ENCODE data around the gene CDC20. TPM values are rescaled to one million over a fixed set of nuclear protein-coding genes. Genes with fewer than 3 reads are reported as not detected.

The CDC20 gene
- total and polyA plus RNA-seq, 7 experiments from 2014 or later, result 0.38 to 101 (median 0.78) TPM; not detected in 2

GRCh38 chr1:43327549-43328292 is 31.1 kb upstream of the CDC20 start:
- Histone ChIP-seq H3K27me3 (ENCODE audit: control insufficient read depth in 2 of 2, insufficient read depth in 2 of 2, low read length in 2 of 2) (no peaks in the 10 kb centered on the region), H3K4me3 (ENCODE audit: low read length) (no peak overlapping the region), H3K9me3 (ENCODE audit: control insufficient read depth in 2 of 3, low read length in 3 of 3) (peaks cover 0 to 17% (median 0%) of the 10 kb centered on the region in 3 experiments), H3K27ac (ENCODE audit: low read depth, low read length) (no peak overlapping the region), H3K4me1 (ENCODE audit: control insufficient read depth in 2 of 2, insufficient read depth in 2 of 2, low read length in 2 of 2) (peaks cover 0 to 4% of the 10 kb centered on the region in 2 donors), H3K36me3 (ENCODE audit: control insufficient read depth in 2 of 3, insufficient read depth in 3 of 3, low read length in 3 of 3) (no peaks in the 10 kb centered on the region)
- intact Hi-C loops (cut with micrococcal nuclease), result no loop called here
- ChIA-PET CTCF (no interaction called here), POLR2A (no interaction called here)
- peaks cover 7 to 22% (median 14%) of the 10 kb centered on the region in 5 donors for H3K36me3 Mint-ChIP-seq
- DNase-seq (no peak), ATAC-seq (no peak)
- H3K4me1 Mint-ChIP-seq, result peaks cover 0 to 39% (median 4%) of the 10 kb centered on the region in 7 donors
- H3K27ac Mint-ChIP-seq, result peak overlapping the region in 3 of 9 donors; percentile 32 to 74 (median 56)
- H3K27me3 Mint-ChIP-seq, result no peaks in the 10 kb centered on the region
- no peak overlapping the region for H3K4me3 Mint-ChIP-seq
- peaks cover 10 to 37% (median 20%) of the 10 kb centered on the region in 11 donors for H3K9me3 Mint-ChIP-seq

- ATAC-seq, result peak; percentile 79
- Histone ChIP-seq H3K27ac (ENCODE audit: low read depth, low read length) (no peak overlapping the region), H3K9me3 (ENCODE audit: control insufficient read depth in 2 of 3, low read length in 3 of 3) (peaks cover 0 to 12% (median 0%) of the 10 kb centered on the region in 3 experiments), H3K27me3 (ENCODE audit: control insufficient read depth in 2 of 2, insufficient read depth in 2 of 2, low read length in 2 of 2) (no peaks in the 10 kb centered on the region), H3K4me3 (ENCODE audit: low read length) (no peak overlapping the region), H3K4me1 (ENCODE audit: control insufficient read depth in 2 of 2, insufficient read depth in 2 of 2, low read length in 2 of 2) (peaks cover 0 to 4% of the 10 kb centered on the region in 2 donors), H3K36me3 (ENCODE audit: control insufficient read depth in 2 of 3, insufficient read depth in 3 of 3, low read length in 3 of 3) (no peaks in the 10 kb centered on the region)
- CTCF ChIA-PET, result interaction anchor here (0.6 kb wide), 1 partner anchor 40 kb away, joined by 9 read pairs; no protein-coding TSS in a partner anchor
- DNase-seq, result peak in 1 of 9 donors; percentile 82
- POLR2A ChIA-PET, result no interaction called here
- intact Hi-C loops (cut with micrococcal nuclease), result no loop called here
- peak overlapping the region in 5 of 9 donors; percentile 17 to 55 (median 26) for H3K27ac Mint-ChIP-seq
- H3K36me3 Mint-ChIP-seq, result peaks cover 0 to 14% (median 4%) of the 10 kb centered on the region in 5 donors
- H3K9me3 Mint-ChIP-seq, result peaks cover 0 to 26% (median 11%) of the 10 kb centered on the region in 11 donors
- peak overlapping the region in 1 of 10 donors; percentile 32 for H3K4me3 Mint-ChIP-seq
- H3K27me3 Mint-ChIP-seq, result no peaks in the 10 kb centered on the region
- peaks cover 0 to 30% (median 4%) of the 10 kb centered on the region in 7 donors for H3K4me1 Mint-ChIP-seq
Observed at GRCh38 chr1:43329995-43330751, 28.6 kb upstream of the CDC20 start.

DNA sequence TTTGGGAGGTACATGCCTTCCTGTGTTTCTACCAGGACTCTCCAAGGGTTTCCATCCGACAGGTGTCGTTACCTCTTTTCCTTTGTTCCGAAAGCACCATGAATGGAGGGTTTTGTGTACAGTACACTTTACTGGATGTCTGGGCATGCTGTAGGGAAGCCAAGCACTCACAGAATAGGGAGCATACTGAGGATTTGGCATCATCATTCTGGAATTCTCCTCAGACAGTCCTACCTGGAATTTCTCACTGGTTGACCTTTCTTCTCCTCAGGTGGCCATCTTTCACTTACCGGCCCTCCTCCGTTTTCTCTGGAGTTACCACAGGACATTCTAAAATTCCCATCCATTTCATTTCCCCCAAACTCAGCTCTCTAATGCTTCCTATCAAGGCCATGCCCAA is 27.1 kb upstream of the CDC20 start:
- Mint-ChIP-seq H3K27me3 (no peaks in the 10 kb centered on the region), H3K4me3 (no peak overlapping the region), H3K36me3 (peaks cover 0 to 10% (median 4%) of the 10 kb centered on the region in 5 donors), H3K27ac (no peak overlapping the region), H3K9me3 (peaks cover 0 to 16% (median 5%) of the 10 kb centered on the region in 11 donors), H3K4me1 (peaks cover 0 to 30% (median 4%) of the 10 kb centered on the region in 7 donors)
- Histone ChIP-seq H3K9me3 (ENCODE audit: control insufficient read depth in 2 of 3, low read length in 3 of 3) (peaks cover 0 to 6% (median 0%) of the 10 kb centered on the region in 3 experiments), H3K4me3 (ENCODE audit: low read length) (no peak overlapping the region), H3K27me3 (ENCODE audit: control insufficient read depth in 2 of 2, insufficient read depth in 2 of 2, low read length in 2 of 2) (no peaks in the 10 kb centered on the region), H3K4me1 (ENCODE audit: control insufficient read depth in 2 of 2, insufficient read depth in 2 of 2, low read length in 2 of 2) (peaks cover 0 to 4% of the 10 kb centered on the region in 2 donors), H3K27ac (ENCODE audit: low read depth, low read length) (no peak overlapping the region), H3K36me3 (ENCODE audit: control insufficient read depth in 2 of 3, insufficient read depth in 3 of 3, low read length in 3 of 3) (no peaks in the 10 kb centered on the region)
- ATAC-seq, result no peak
- intact Hi-C loops (cut with micrococcal nuclease), result no loop called here
- ChIA-PET CTCF (no interaction called here), POLR2A (no interaction called here)
- no peak for DNase-seq

GRCh38 chr1:43334453-43335205 is 24.2 kb upstream of the CDC20 start:
- Histone ChIP-seq H3K27ac (ENCODE audit: low read depth, low read length) (no peak overlapping the region), H3K27me3 (ENCODE audit: control insufficient read depth in 2 of 2, insufficient read depth in 2 of 2, low read length in 2 of 2) (no peaks in the 10 kb centered on the region), H3K9me3 (ENCODE audit: control insufficient read depth in 2 of 3, low read length in 3 of 3) (no peaks in the 10 kb centered on the region), H3K4me1 (ENCODE audit: control insufficient read depth in 2 of 2, insufficient read depth in 2 of 2, low read length in 2 of 2) (no peaks in the 10 kb centered on the region), H3K36me3 (ENCODE audit: control insufficient read depth in 2 of 3, insufficient read depth in 3 of 3, low read length in 3 of 3) (no peaks in the 10 kb centered on the region), H3K4me3 (ENCODE audit: low read length) (no peak overlapping the region)
- POLR2A ChIA-PET, result no interaction called here
- H3K27ac Mint-ChIP-seq, result peak overlapping the region in 2 of 9 donors; percentile 37 to 43
- DNase-seq (no peak), ATAC-seq (no peak)
- H3K4me1 Mint-ChIP-seq, result peaks cover 0 to 12% (median 5%) of the 10 kb centered on the region in 7 donors
- CTCF ChIA-PET, result no interaction called here
- intact Hi-C loops (cut with micrococcal nuclease), result no loop called here
- no peaks in the 10 kb centered on the region for H3K27me3 Mint-ChIP-seq
- H3K9me3 Mint-ChIP-seq, result peaks cover 0 to 1% (median 0%) of the 10 kb centered on the region in 11 donors
- H3K4me3 Mint-ChIP-seq, result no peak overlapping the region
- H3K36me3 Mint-ChIP-seq, result no peaks in the 10 kb centered on the region

GRCh38 chr1:43337588-43337987 is 21.2 kb upstream of the CDC20 start, which contains the start of gene MPL:
MPL (plus strand) TSS chr1:43337818; CDS start chr1:43337849, 31 bp downstream.
- POLR2A ChIA-PET, result interaction anchor here (0.5 kb wide), 1 partner anchor 13 kb away, joined by 3 read pairs; no protein-coding TSS in a partner anchor
- Mint-ChIP-seq H3K4me3 (no peak within 1 kb of the TSS), H3K27me3 (peaks cover 0 to 5% (median 0%) of the 10 kb centered on the region in 5 donors), H3K27ac (no peak within 1 kb of the TSS), H3K9me3 (peaks cover 0 to 1% (median 0%) of the 10 kb centered on the region in 11 donors), H3K36me3 (no peaks in the 10 kb centered on the region), H3K4me1 (peaks cover 0 to 1% (median 0%) of the 10 kb centered on the region in 7 donors)
- Histone ChIP-seq H3K27ac (ENCODE audit: low read depth, low read length) (no peak within 1 kb of the TSS), H3K36me3 (ENCODE audit: control insufficient read depth in 2 of 3, insufficient read depth in 3 of 3, low read length in 3 of 3) (no peaks in the 10 kb centered on the region), H3K9me3 (ENCODE audit: control insufficient read depth in 2 of 3, low read length in 3 of 3) (no peaks in the 10 kb centered on the region), H3K4me3 (ENCODE audit: low read length) (no peak within 1 kb of the TSS), H3K4me1 (ENCODE audit: control insufficient read depth in 2 of 2, insufficient read depth in 2 of 2, low read length in 2 of 2) (no peaks in the 10 kb centered on the region), H3K27me3 (ENCODE audit: control insufficient read depth in 2 of 2, insufficient read depth in 2 of 2, low read length in 2 of 2) (no peaks in the 10 kb centered on the region)
- CTCF ChIA-PET, result no interaction called here
- intact Hi-C loops (cut with micrococcal nuclease), result no loop called here
- ATAC-seq (no peak), DNase-seq (no peak)

DNA sequence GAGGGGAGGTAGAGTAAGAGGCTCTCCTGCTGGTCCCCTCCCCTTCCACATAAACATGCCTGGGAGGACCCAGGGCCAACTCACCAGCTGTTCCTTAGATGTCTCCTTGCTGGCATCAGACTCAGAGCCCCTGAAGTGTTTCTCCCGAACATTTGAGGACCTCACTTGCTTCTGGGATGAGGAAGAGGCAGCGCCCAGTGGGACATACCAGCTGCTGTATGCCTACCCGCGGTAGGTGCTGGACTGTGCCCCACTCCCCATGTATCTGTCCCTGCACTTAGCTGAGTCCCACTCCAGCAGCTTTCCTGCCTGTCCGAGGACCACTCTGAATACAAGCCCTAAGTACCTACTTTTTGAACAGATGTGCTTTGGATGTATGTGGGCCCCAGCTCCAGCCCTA is 20.8 kb upstream of the CDC20 start:
- Histone ChIP-seq H3K36me3 (ENCODE audit: control insufficient read depth in 2 of 3, insufficient read depth in 3 of 3, low read length in 3 of 3) (no peaks in the 10 kb centered on the region), H3K9me3 (ENCODE audit: control insufficient read depth in 2 of 3, low read length in 3 of 3) (no peaks in the 10 kb centered on the region), H3K27ac (ENCODE audit: low read depth, low read length) (no peak overlapping the region), H3K4me1 (ENCODE audit: control insufficient read depth in 2 of 2, insufficient read depth in 2 of 2, low read length in 2 of 2) (no peaks in the 10 kb centered on the region), H3K27me3 (ENCODE audit: control insufficient read depth in 2 of 2, insufficient read depth in 2 of 2, low read length in 2 of 2) (no peaks in the 10 kb centered on the region), H3K4me3 (ENCODE audit: low read length) (no peak overlapping the region)
- H3K27me3 Mint-ChIP-seq, result peaks cover 0 to 5% (median 0%) of the 10 kb centered on the region in 5 donors
- no peak for ATAC-seq
- DNase-seq, result no peak
- H3K9me3 Mint-ChIP-seq, result peaks cover 0 to 1% (median 0%) of the 10 kb centered on the region in 11 donors
- ChIA-PET POLR2A (interaction anchor here (0.5 kb wide), 1 partner anchor 13 kb away, joined by 3 read pairs; no protein-coding TSS in a partner anchor), CTCF (no interaction called here)
- no peak overlapping the region for H3K4me3 Mint-ChIP-seq
- no peaks in the 10 kb centered on the region for H3K36me3 Mint-ChIP-seq
- H3K27ac Mint-ChIP-seq, result no peak overlapping the region
- intact Hi-C loops (cut with micrococcal nuclease), result no loop called here
- H3K4me1 Mint-ChIP-seq, result peaks cover 0 to 1% (median 0%) of the 10 kb centered on the region in 7 donors

Data from naive thymus-derived CD4-positive, alpha-beta T cell (primary cell).